ENCODE measurements around the gene CLIP4. TPM values are rescaled to one million over a fixed set of nuclear protein-coding genes. Genes with fewer than 3 reads are reported as not detected.

The CLIP4 gene
- total and polyA plus RNA-seq, 10 of the 15 experiments (the other 5 are each of a cell fraction or from before 2014, with no cell fraction given) = 5.5 to 34.9 (median 16.8) TPM

DNA sequence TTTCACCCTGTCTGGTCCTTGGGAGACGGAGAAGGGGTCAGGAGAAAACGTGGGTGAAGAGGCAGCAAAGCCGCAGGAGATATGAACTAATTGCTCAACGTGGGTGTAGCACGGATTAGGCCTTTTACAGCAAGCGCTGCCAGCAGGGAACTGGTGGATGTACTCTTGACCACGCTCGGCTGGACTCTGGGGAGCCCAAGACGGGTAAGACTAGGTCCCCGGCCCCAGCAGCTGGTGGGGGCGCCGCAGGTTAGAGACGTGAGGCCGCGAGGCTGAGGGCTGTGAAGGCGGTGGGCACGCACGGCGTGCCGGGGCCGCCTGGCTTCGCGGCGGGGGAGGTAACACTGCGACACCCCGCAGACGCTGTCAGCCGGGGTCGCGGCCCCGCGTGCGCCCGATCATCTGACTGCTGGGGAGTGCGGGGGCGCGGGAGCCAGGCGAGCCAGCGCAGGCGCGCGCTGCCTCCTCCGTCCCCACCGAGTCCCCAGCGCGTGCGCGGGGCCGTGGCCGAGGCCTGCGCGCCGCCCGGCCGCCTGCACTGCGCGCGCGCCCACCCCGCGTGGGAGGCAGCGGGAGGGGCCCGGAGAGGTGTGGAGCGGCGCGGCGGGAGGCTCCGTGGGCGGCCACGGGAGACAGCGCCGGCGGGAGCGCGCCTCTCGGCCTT, at the start of gene CLIP4 (continued):
- TF ChIP-seq PBX3 (IDR thresholded peaks at IDR 0.05; ENCODE audit: insufficient replicate concordance, low read depth, low read length) = no peak
- TF ChIP-seq, protein P1, sequence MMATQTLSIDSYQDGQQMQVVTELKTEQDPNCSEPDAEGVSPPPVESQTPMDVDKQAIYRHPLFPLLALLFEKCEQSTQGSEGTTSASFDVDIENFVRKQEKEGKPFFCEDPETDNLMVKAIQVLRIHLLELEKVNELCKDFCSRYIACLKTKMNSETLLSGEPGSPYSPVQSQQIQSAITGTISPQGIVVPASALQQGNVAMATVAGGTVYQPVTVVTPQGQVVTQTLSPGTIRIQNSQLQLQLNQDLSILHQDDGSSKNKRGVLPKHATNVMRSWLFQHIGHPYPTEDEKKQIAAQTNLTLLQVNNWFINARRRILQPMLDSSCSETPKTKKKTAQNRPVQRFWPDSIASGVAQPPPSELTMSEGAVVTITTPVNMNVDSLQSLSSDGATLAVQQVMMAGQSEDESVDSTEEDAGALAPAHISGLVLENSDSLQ (IDR thresholded peaks at IDR 0.05) = peak; percentile 22; the same call in 1 of the 2 replicates
- TF ChIP-seq BHLHE40 (IDR thresholded peaks at IDR 0.05; ENCODE audit: borderline replicate concordance in 1 of 2, low read depth in 2 of 2, low read length in 1 of 2) = peak; percentile 84 to 96; a peak in 3 of 4 replicates

GRCh38 chr2:29066271-29066860, 48.8 kb upstream of the CLIP4 start:
- 81% methylated on average over 8 of the region's 8 CpGs for WGBS (ENCODE audit: insufficient coverage, insufficient replicate concordance, low lambda C conversion rate, missing lambda C conversion rate)
- intact Hi-C loops (cut with micrococcal nuclease; ENCODE audit: unreplicated experiment) (no loop called here), in situ Hi-C loops (cut with MboI) (no loop called here)
- SMC1A ChIA-PET (ENCODE audit: uncharacterized antibody, unreplicated experiment) = interaction anchor here (1.3 kb wide), 1 partner anchor 116 kb away, joined by 3 read pairs; no protein-coding TSS in a partner anchor
- DNase-seq (ENCODE audit: low read depth, low spot score) (no peak), ATAC-seq (no peak), FAIRE-seq (no peak)
- TF ChIP-seq NRF1 (conservative IDR thresholded peaks at IDR 0.05; ENCODE audit: low read depth, low read length) = no peak
- Histone ChIP-seq H3K36me3 (ENCODE audit: control insufficient read depth in 2 of 2, insufficient read depth in 2 of 2, low read length in 1 of 2) (no peaks in the 10 kb centered on the region), H3K9me3 (replicated peaks; ENCODE audit: control insufficient read depth, insufficient read depth, low read length) (no peaks in the 10 kb centered on the region), H3K27me3 (replicated peaks in 1 of 2; ENCODE audit: control insufficient read depth in 2 of 2, insufficient read depth in 2 of 2, low read length in 1 of 2) (no peaks in the 10 kb centered on the region), H4K20me1 (ENCODE audit: control insufficient read depth, insufficient read depth) (no peaks in the 10 kb centered on the region), H3K9ac (ENCODE audit: control insufficient read depth, insufficient read depth, low read length) (no peak overlapping the region), H2AFZ (ENCODE audit: control insufficient read depth, low read depth, low read length) (no peak overlapping the region), H3K27ac (ENCODE audit: control insufficient read depth, insufficient read depth) (no peak overlapping the region), H3K4me1 (ENCODE audit: control insufficient read depth, insufficient read depth, low read length) (no peaks in the 10 kb centered on the region), H3K79me2 (ENCODE audit: control insufficient read depth, insufficient read depth, low read length) (no peaks in the 10 kb centered on the region), H3K4me3 (no peak overlapping the region), H3K4me2 (ENCODE audit: control insufficient read depth, insufficient read depth) (no peak overlapping the region)
- RAD21 ChIA-PET (ENCODE audit: unreplicated experiment) = no interaction called here
- no TSS peak for BruUV-seq (replicated peaks)
- POLR2A ChIA-PET = no interaction called here
- CTCF ChIA-PET = interaction anchor here (0.6 kb wide), 1 partner anchor 251 kb away, joined by 3 read pairs; no protein-coding TSS in a partner anchor

All from GM12878 (cell line).